HL-60 (cell line): ENCODE data around the gene ETV7.

ENCODE experiments used
- DNase-seq, 2 experiments: peaks; one replicate each; pipeline ENCODE4 v3.0.0-alpha.2; 2010 to 2020; ENCODE audit warnings: low read depth in 1 of 2, low spot score in 1 of 2
- H3K27ac ChIP-seq: fragments of 250-450 bp; sonication (Bioruptor Pico); replicated peaks from 2 replicates; pipeline ENCODE4 v1.5.1; 2020; ENCODE audit warnings: mild to moderate bottlenecking, moderate library complexity
- H3K27me3 ChIP-seq: fragments of 250-450 bp; sonication (Bioruptor Pico); 2 replicates; pipeline ENCODE4 v1.5.1; 2021; ENCODE audit warnings: mild to moderate bottlenecking, moderate library complexity; ENCODE audit not compliant: insufficient read depth, poor library complexity, severe bottlenecking
- H3K4me3 ChIP-seq: replicated peaks from 2 replicates; pipeline ENCODE4 v1.5.1; 2011; ENCODE audit warnings: mild to moderate bottlenecking, control low read depth, low read length; ENCODE audit not compliant: insufficient read depth
- CTCF ChIP-seq: IDR thresholded peaks from one replicate; pipeline ENCODE4 v1.5.1; 2011; ENCODE audit warnings: low read length, control low read depth, inconsistent platforms; ENCODE audit not compliant: insufficient read depth
- GABPA ChIP-seq: IDR thresholded peaks from 2 replicates; pipeline ENCODE4 v1.6.1; 2012; ENCODE audit warnings: low read depth
- POLR2AphosphoS5 ChIP-seq: IDR thresholded peaks from 2 replicates; pipeline ENCODE4 v1.6.1; 2012; ENCODE audit warnings: low read depth
- REST ChIP-seq: IDR thresholded peaks from 2 replicates; pipeline ENCODE4 v1.6.1; 2012; ENCODE audit warnings: low read depth; ENCODE audit not compliant: insufficient replicate concordance
- SPI1 ChIP-seq: IDR thresholded peaks from 2 replicates; pipeline ENCODE4 v1.6.1; 2012; ENCODE audit warnings: low read depth, mild to moderate bottlenecking, borderline replicate concordance
- long read RNA-seq: library from polyadenylated mRNA; unstranded; transcript quantifications from one replicate; pipeline ENCODE4 v2.0.0, GENCODE V29; 2020

The ETV7 gene
- long read RNA-seq = 0 reads

GRCh38 chr6:36387440-36388303 lies at the start of gene ETV7:
Gene ETV7 (minus strand): TSS chr6:36387669. CDS start chr6:36387541, 128 bp downstream.
- TF ChIP-seq REST = no peak
- TF ChIP-seq SPI1 = no peak
- no peak for TF ChIP-seq POLR2AphosphoS5
- no peak for TF ChIP-seq GABPA
- TF ChIP-seq CTCF = no peak
- DNase-seq = peak in 1 of 2 experiments; percentile 15
- peak within 1 kb of the TSS; percentile 39 for H3K4me3 ChIP-seq
- peaks cover 28% of the 10 kb centered on the region for H3K27me3 ChIP-seq
- no peak within 1 kb of the TSS for H3K27ac ChIP-seq

GRCh38 chr6:36436466-36436865 lies 49.0 kb upstream of the ETV7 start:
- H3K27ac ChIP-seq = no peak overlapping the region
- H3K4me3 ChIP-seq = no peak overlapping the region
- TF ChIP-seq CTCF (no peak), POLR2AphosphoS5 (no peak), GABPA (no peak), SPI1 (no peak), REST (no peak)
- no peak for DNase-seq
- H3K27me3 ChIP-seq = no peaks in the 10 kb centered on the region

- H3K27me3 ChIP-seq = no peaks in the 10 kb centered on the region
- no peak overlapping the region for H3K27ac ChIP-seq
- TF ChIP-seq POLR2AphosphoS5 = no peak
- TF ChIP-seq REST = no peak
- no peak for TF ChIP-seq CTCF
- TF ChIP-seq SPI1 = no peak
- no peak for TF ChIP-seq GABPA
- no peak overlapping the region for H3K4me3 ChIP-seq
- DNase-seq = no peak
These were observed 44.7 kb upstream of the ETV7 start for GRCh38 chr6:36432151-36432671.
